CD4-positive, alpha-beta T cell treated with Interleukin-6 at 100 ng/mL for 8 hours (primary cell): ENCODE measurements around the gene VWF.

Experiments
- DNase-seq: peaks from one replicate; pipeline ENCODE4 v3.0.0-alpha.2; 2020; ENCODE audit warnings: mixed read lengths, low spot score

The VWF gene

DNA sequence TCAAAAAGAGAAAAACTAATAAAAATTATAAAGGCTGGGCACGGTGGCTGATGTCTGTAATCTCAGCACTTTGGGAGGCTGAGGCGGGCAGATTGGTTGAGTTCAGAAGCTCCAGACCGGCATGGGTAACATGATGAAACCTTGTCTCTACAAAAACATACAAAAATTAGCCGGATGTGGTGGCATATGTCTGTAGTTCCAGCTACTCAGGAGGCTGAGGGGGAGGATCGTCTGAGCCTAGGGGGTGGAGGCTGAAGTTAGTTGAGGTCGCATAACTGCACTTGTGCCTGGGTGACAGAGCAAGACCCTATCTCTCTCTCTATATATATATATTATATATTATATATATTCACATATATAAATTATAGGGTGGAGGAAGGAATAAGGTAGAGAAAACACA, 146.9 kb downstream of the VWF start:
- DNase-seq: no peak

DNA sequence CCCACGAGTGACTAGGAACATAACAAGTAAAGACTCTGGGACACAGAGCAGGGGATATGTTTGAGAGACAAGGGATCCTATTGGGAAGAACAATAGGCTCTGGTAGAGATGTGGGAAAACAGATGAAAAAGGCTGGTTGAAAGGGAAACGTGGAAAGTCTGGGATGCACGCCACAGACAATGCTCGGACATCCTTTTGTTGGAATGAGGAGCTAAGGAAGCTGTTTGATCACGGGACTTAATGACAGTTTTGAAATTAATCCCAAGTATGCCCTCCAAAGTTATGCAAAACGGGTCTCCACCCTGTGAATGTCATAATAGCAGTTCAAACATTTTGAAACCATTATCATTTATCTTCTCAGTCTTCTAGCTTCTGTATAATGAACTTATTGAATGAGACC, 147.8 kb downstream of the VWF start:
- no peak for DNase-seq

DNA sequence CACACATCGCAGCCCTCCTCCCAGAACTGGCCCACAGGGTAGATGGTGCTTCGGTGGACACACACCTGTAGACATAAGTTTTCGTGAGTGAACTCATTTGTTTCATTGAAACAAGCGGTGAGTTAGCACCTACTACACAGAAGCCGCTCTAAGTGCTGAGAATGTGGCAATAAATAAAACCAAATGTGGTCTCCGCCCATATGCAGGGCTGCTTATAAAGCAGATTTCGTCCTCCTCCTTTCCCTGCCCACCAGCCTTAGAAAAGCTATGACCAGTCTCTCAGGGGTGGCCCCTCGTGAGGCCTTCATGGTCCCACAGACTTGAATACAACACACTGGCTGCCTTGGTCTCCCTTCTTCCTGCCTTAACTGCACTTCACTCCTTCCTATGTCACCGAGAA, 148.3 kb downstream of the VWF start:
- DNase-seq: no peak

DNA sequence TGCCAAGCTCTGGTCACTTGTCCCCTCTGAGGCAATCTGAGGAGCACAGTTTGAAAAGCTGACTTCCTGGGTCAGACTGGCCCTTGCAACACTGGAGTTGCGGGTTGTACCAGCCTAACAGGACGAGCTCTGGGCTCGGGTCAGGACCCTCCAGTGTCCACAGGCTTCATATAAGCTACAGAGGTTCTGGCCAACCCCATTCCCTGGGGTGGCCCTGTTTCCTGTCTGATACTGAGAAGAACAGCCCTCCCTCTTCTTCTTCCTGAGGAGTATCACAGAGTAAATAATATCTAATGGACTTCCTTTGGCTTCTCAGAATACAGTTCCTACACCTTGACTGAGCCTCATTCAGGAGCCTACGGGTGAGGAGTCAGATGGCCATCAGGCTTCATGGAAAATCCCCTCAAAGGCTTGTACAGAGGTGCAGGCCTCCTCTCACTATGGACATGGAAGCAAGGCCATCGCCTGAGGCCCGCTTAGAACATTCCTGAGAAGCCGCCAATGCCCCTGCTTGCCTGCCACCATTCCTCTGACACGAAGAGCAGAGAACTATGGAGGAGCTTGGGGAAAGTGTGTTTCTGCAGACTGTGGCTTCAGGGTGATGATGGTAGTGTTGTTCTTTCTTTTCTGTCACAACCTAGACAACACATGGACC, 150.9 kb downstream of the VWF start:
- no peak for DNase-seq

DNA sequence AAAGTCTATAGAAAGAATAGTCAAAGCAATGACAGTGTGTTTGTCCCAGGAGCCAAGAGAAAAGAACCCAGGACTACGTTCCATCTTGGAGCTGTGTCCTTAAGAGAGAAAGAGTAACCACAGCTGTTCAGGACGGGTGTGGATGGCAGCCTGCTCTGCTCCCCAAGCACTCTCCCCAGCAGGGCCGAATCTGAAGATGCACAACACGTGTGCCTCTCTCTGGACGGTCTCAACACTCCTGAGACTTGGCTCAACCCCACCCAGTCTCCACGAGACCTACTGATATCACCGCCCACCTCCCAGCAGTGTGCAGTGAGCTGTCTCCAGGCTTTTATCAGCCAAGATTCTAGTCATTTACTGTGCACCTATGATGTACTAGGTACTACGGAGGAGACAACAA, 152.1 kb downstream of the VWF start:
- DNase-seq: no peak

DNA sequence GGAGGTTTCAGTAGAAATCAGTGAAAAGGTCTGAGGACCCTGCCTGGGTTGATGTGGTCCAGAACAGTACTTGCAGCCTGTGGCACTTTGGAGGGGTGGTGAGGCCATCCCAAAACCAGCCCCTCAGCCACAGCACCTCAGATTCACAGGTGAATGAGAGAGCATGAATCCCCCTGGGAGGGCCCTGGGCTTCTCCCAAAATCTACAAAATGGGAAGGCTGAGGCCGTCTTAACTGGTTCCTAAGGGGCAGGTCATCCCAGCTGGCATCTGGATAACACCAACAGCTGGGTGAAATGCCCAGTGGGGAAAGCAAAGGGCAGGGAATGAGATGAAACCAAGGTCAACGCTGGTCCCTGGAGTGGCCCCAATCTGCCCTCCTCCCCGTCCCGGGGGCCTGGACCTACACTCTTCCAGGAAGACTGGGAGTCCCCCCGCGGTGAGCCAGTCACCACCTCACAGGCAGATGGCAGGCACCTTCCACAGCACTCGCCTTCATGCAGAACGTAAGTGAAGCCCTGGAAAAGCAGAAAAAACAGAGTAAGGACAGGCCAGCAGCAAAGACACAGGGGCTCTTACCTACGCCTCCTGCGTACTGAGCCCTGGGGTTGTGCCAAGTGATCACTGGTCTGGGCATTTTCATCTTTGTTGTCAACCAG, 153.1 kb downstream of the VWF start:
- no peak for DNase-seq

DNA sequence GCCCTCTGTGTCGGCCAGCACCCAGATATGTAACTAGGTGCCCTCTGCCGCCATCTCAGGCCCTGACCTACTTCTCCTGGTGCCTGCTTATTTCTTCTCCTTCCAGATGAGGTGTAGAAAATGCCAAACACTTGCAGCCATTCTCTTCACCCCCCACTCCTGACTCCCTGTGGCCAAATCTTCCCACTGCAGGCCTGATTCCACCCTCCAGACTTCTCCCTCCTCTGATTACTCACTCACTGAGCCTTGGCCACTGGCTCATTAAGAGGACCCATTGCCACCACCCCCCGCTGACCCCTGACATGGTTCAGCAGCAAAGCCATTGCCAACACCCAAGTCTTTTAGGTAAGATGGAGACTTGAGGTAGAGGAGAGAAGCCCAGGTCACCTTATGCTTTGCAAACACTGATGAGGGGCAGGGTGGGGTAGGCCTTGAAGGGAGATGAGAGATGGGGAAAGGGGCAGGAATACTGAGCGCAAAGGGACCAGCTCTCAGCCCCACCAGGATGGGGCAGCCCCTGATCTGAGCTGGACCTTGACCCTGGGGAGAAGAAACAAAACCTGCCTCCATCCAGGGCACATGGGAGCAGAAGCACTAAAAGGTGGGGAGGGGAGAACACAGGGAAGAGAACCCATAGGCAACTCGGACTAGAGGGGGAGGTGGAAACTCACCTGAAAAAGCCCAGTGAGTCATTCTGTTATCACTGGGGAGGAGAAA, 154.3 kb downstream of the VWF start:
- no peak for DNase-seq

DNA sequence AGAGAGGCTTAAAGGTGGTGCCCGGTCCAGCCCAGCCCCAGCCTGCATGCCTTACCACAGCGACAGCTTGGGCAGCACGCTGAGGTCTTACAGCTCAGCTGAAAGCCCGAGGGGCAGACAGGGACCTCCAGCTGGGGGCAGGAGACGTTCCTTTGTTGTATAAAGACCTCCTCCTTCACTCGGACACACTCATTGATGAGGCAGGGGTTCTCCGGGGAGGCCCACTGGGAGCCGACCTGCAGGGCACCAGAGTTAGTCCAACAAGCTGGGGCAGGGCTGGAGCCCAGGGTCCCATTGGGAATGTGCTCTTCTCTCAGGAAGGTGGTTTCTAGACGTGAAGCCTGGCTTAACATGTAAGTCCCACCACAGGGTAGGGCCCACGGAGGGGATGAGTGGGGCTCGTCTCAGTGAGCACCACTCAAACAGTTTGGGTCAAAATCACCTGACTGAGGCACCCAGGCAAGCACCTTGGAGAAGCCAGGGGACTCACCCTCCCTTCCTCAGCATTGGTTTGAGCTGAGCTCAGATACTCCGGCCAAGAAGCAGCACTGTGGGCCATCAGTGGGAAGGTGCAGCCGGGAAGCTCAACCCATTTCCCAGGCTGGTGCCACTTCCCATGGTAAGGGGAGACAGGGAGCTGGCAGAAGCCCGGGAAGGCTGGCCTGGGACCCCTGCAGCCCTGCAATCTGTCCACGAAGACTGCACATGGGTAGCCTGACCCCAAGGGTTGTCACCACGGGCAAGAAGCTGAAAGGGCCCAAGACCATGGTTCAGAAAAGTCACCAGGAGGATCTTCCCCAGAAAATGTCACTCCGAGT, 155.1 kb downstream of the VWF start:
- no peak for DNase-seq

DNA sequence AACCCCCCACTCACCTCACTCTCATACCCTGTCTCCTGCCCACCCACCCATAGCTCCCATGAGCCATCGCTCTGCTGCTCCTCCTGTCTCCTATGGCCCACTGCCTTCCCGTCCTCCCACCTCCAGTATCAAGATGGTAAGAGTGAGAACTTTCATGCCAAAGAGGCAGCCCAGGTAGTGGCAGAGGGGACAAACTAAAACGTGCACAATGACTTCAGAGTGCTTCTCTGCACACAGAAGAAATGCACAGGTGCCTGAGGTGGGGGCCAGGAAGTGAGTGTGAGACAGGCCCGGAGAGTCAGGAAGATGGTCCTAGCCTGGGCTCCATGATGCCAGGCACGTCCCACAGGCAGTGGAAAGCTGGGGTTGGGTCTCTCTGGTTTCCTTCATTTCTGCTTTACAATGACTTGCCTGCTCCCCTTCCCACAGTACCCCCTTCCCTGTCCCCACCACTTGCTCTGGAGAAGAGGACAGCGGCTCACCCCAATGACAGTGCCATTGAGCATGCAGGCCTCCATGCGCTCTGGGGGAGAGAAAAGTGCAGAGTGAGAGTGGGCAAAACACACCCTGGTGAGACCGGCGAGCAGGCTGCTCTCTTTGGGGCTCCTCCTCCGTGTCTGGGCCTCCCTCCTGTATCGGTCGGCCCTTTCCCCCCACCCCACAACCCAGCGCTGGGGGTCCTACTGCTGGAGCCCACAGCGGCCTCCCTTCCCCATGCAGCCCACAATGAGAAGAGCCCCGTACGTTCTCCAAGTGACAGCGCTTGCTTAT, 156.6 kb downstream of the VWF start:
- DNase-seq: no peak

DNA sequence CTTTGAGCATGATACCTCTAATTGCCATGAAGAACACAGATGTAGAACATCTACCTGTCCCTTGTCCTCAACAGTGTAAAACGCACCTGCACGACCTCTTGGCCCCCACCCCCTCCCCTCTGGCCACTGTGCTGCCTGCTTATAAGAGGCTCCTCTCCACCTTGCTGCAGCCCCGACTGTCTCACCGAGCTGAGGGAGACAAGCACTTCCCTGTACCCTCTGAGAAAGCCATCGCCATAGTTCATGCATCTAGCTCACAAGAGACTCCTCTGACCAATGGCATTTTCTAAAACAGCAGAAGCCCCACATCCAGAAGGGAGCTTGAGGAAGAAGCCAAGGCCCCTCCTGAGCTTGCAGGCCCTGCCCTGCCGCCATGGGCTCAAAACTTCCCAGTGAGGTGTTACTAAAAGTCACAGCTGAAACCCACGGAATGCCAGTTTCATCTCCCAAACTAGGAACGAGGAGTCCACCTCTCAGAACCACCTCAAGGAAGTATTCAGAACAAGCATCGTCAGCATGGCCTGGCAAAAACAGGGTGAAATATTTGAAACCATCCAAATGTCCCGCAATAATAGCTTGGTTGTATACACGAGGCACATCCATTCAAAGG, 157.9 kb downstream of the VWF start:
- no peak for DNase-seq

DNA sequence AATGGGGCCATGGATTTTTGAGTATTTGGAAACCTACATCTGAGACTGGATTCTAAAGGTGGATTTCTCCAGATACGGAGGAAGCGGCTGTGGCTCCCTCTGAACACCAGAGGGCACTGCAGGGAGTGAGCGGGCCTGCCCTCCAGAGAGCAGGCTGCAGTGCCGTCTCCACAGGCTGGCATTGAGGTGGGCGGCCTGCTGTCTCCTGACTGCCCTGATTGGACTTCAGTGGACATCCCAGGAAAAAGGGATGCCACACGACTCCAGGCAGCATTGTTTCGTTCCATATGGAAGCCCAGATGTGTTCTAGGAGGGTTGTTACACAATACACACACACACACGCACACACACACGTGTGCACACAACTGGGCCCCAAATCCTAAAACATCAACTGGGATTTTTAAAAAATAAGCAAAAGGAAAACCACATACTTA, 158.5 kb downstream of the VWF start:
- peak; percentile 16 for DNase-seq

DNA sequence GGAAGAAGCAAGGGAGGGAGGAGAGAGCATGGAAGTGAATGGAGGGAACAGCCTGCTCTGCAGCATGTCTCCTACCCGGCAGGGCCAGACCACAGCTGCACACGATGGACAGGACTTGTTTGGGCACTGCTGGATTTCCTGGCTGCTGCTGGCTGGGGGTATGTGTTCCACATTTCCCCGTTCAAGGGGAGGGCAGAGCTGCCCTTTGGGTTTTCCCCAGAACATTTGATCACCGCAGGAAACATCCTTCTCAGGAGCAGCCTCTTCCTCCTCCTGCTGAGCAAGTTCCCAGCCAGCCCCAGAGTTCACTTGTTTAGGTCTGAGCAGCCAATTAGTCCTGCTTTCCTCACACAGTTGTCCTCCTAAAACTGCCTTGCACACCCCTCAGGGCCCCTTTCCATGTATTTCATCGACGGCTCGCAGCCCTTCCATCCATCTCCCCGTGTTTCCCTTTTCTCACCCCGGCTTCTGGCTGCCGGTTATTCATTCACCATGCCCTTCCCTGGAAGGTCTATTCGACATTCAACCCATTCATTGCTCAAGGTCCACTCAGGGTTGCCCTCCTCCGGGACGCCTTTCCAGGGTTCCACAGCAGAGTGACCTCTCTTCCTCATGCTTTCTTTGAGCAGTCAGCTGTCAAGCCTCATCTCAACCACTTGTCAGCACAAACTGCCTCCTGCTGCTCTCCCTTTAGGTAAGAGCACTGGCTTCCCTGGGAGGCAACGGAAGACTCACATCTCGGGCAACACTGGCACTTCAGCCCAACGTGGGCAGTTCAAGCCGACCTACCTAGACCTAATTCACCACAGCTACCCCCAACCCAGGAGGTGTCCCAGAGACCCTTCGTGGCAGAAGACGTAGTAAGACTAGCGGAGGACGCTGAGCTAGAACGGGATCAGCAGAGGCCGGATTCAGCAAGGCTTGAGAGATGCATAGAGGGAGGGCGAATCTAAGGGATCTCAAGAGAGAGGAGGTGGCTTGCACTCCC, 159.3 kb downstream of the VWF start:
- DNase-seq: no peak

DNA sequence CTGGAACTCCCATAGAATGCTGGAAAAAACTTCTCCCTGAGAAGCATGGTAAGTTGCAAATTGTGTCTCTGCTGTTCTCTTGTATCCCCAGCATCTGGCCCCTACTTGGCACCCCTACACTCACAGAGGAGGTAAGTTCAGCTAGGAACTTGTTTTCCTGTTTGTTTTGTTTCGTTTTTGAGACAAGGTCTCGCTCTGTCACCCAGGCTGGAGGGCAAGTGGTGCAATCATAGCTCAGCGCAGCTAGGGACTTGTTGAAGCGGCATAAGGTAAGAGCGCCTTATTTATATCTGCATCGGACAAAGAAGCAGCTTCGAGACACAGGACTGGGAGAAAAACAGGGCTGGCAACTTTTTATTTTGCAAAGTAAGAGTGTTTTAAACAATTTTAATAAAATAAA, 161.0 kb downstream of the VWF start:
- DNase-seq: no peak

DNA sequence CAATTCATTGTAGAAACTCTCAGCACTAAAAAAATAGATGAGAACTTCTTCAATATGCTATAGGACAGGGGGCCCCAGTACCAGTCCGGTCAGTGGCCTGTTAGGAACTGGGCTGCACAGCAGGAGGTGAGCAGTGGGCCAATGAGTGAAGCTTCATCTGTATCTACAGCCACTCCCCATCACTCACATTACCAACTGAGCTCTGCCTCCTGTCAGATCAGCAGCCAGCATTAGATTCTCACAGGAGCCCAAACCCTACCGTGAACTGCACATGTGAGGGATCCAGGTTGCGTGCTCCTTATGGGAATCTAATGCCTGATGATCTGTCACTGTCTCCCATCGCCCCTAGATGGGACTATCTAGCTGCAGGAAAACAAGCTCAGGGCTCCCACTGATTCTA, 163.7 kb downstream of the VWF start:
- no peak for DNase-seq

DNA sequence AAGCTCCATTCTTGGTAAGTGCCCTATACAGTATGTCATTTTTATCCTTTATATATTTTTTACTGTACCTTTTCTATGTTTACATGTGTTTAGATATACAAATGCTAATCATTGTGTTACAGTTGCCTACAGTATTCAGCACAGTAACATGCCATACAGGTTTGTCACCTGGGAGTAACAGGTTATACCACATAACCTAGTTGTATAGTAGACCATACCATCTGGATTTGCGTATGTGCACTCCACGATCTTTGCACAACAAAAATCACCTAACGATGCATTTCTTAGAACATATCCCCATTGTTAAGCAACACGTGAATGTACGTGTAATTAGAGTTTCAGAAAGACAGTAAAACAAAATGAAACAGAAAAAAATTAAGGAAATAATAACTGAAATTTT, 167.5 kb downstream of the VWF start:
- no peak for DNase-seq

DNA sequence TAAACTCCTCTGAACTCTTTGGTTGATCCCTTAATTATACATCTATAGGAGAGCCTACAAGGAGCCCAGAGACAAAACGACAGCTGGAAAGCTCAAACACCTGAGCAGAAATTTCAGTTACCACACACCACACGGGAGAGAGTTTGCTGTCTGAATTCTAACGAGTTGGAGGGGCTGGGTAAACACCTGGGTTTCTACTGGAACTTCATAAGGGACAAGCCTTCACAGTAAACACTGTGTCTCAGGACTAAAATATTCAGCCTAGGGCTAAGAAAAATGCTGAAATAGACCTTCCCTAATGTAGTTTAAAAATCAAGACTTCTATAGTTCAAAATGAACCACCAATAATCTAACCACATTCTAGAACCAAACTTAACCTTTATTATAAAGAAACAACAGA, 169.8 kb downstream of the VWF start:
- DNase-seq: no peak

DNA sequence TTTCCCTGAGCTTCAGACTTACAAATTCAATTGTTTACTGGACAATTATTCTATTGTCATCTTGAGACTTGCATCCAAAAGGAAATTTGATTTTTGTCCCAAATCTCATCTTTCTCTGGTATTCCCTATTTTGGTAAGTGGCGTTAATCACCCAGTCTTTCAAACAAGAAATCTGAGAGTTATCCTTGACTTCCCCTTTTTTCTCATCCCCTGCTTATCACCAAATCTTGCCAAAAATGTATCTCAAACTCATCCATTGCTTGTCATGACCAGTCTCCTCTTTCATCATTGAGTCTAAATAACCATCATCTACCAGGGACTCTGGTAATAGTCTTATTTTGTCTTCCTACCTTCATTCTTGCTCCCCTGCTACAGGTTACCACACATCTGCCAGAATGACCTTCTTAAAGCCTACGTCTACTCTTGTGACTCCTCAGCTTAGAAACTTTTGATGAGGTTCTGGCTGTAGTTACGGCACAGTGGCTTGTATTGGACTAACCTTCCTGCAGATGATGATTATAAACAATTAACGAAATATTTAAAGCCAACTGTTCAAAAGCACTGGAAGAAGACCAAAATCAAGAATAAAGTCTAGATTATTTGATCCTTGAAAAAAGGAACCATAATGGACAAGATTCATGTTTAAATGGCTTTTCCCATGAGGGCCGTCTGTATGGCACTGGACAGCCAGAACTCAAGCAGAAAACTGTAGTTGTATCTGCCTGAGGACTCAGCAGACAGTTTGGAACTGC, 170.5 kb downstream of the VWF start:
- no peak for DNase-seq

DNA sequence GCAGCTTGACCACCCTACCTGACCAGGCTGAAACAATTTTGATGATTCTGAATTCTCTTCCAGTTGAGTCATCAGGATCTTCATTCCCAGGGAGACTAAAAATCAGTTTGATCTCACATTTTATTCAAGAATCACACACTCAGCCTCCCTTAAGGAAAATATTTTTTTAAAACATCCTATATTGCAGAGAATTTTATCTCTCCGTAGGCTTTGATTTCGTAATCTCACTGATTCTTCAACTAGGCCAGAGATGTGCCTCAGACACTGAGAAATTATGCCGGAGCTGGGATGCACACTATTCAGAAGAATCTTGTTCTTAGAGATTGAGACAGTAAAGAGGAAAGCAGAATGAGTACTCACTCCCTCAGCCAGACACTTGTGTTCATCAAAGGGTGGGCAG, 172.4 kb downstream of the VWF start:
- no peak for DNase-seq

DNA sequence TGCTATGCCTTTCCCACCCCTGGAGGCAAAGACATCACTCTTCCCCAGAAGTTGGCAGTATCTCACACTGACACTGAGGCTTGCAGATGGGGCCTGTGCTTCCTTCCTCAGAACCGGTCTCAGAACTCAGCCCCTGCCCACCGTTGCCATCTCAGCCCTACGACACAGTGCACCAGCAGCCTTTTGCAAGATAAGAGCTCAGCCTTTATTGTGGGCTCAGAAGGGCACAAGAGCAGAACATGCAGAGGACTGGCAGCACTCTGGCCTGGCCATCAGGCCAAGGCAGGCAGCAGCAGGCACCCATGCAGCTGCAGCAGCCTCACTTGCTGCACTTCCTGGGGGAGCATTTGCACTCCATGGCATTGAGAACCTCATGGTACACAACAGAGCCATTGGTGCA, 175.8 kb downstream of the VWF start:
- no peak for DNase-seq
